Muscle of arm (tissue), 12 donors: ENCODE measurements around the gene SLC27A2. TPM values are rescaled to one million over a fixed set of nuclear protein-coding genes. Genes with fewer than 3 reads are reported as not detected.

Experiments
- DNase-seq: peaks from one replicate; pipeline ENCODE4 v3.0.0-alpha.2; 2013
- polyA plus RNA-seq, 12 donors: library from polyadenylated mRNA; unstranded; fragments of 120-200 nt; gene quantifications; one replicate each; pipeline ENCODE4 v1.2.1, GENCODE V29; 2013; ENCODE audit not compliant: insufficient read length in 12 of 12

The SLC27A2 gene
- polyA plus RNA-seq, 12 donors, result 0.12 to 17.9 (median 0.20) TPM; not detected in 2

DNA sequence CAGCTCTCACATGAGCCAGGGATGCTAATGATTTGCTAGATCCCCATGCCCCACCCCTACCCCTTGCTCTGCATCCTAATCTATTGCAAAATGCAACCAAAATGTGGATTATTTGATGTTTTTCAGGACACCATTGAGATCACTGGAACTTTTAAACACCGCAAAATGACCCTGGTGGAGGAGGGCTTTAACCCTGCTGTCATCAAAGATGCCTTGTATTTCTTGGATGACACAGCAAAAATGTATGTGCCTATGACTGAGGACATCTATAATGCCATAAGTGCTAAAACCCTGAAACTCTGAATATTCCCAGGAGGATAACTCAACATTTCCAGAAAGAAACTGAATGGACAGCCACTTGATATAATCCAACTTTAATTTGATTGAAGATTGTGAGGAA is 53.8 kb downstream of the SLC27A2 start:
- DNase-seq, result no peak

DNA sequence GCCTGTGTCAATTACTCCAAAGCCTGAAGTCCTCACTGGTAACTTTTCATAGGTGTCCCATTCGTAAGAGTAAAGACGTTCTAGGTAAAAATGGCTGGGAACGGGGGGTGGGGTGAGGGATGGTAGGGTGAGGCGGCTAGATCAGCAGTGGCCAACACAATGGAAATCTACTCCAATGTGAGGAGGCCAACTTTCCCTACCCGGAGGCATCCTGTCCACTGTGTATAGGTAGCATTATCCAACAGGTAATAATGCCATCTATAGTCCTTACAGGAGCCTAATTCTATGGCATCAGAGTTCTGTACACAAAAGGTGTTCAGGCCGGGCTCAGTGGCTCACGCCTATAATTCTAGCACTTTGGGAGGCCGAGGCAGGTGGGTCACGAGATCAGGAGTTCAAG is 54.4 kb downstream of the SLC27A2 start:
- no peak for DNase-seq

DNA sequence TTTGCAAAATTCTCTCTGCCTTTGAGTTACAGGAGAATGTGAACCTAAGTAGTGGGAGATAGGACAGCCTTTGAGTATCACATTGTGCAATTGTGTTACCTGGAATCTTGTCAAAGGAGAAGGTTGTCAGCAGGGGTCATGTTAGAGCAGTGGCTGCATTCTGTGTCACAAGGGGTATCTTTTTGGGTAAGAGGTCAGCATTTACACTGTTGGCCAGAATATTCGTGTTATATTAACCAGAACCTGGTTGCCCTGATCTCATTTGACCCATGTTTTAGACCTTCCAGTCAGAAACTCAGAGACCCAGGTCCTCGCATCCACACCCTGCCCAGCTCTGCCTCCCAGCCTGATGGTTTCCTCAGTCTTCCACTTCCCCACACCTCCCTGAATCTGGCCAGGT is 56.3 kb downstream of the SLC27A2 start:
- no peak for DNase-seq

DNA sequence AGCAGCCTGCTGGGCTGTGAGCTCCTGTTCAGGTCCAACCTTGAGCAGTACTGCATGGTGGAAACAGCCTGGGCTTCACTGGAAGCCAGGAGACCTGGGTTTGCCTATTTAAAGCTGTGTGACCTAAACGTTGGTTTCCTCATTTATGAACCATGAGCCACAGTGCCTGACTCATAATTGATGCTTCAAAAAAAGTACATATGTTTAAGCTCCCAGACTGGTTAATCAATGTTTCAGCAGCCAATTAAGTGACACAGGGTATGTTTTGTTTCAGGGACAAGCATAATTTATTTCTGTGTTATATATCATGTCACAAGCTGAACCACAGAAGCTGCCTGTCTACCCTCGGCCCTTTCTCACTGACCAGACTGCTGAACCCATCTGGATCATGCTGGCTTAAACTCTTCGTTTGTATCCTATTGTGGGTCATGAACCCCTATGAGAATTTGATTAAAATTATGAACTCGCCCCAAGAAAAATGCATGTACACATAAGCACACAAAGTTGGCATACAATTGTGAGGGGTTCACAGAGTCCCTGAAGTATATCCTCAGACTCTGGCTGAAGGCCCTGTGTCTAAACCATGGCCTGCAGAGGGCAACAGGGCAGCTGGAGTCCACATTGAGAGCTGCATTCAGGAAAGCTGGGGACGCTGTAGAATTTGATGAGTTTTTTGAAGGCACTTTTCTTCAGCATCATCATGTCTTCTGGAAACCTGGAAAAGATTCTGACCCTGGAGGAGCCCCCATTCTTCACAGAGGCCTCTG is 59.9 kb downstream of the SLC27A2 start:
- no peak for DNase-seq

DNA sequence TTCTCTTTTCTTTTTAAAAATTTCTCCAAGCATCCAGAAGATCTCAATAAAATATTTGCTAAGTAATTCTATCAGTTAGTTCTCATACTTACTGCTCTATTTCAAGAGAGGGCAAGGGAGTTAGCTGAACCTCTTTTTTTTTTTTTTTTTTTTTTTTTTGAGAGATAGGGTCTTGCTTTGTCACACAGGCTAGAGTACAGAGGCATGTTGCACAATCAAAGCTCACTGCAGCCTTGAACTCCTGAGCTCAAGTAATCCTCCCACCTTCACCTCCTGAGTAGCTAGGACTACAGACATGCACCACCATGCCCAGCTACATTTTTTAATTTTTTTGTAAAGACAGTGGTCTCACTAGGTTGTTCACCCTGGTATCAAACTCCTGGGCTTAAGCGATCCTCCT is 62.2 kb downstream of the SLC27A2 start:
- no peak for DNase-seq

DNA sequence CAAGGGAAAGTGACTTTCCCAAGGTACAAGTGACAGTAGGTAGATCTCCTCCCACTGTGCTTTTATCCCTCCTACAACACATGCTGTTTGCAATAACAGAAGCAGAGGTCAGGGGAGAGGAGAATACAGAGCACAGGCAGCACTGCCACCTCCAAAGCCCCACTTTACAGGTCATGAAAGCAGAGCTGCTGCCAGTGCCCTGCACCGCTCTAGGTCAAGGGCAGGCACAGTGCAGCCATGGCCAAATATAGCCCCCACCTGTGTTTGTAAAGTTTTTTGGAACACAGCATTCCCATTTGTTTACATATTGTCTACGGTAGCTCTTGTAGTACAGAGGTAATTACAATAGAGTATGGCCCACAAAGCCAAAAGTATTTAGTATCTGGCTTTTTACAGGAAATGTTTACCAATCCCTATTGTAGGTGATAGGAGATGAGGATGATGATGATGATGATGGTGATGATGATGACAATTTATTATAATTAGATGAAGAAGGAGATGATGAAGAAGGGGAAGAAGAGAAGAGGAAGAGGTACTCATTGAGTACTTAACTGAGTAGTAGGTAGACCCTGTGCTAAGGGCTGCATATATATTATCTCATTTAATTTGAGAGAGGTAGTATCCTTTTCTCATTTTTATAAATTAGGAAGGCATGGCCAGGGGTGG is 63.1 kb downstream of the SLC27A2 start:
- DNase-seq, result no peak

DNA sequence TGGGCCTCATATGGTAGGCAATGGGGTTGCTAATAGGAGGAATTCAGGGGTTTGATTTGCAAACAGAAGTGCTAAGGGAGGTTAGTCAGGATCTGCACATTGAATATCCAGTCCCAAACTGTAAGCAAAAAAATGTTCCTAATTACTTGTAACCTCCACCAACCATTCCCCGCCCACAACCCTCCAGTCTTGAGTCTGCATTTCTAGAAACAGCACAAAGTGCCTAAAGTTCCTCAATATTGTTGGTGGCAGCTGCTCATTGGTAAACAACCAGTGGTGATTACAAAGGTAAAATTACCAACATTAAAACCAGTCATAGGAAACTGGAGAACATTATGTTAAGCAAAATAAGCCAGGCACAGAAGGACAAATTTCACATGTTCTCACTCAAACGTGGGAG is 64.6 kb downstream of the SLC27A2 start:
- DNase-seq, result no peak

DNA sequence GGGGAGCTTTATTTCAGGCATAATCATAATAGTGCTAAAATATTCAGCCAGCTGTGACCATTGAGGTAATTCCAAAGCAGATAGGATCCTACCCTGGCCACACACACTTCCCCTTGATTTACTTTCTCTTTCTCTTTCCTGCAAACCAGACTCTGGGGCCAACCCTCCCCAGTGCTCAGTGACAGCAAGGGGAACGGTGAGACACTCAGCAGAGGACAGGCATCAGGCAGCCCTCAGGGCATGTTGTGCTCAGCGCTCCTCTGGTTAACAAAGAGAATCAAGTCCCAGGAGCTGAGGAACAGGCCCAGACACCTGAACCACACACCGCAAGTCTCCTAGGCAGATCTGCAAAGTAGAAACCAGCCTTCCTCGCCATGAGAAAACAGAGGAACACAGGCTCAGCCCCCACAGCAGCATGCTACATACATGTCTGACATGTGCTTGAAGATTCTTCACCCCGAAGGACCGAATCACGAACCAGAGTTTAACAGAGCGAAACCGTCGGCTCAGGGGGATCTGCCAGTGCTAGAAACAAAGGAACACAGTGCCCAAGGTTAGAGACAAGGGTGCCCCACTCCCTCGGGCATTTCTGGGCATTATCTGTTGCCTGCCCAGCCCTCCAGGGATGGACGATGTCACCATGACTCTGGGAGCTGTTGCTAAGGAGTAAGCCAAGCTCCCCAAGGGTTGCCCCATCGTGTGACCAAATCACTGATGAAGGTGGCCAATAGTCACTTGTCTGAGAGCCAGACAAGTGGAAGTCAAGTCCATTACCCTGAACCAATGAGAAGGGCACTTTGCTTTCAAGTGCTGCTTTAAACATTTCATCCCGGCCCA is 66.0 kb downstream of the SLC27A2 start:
- DNase-seq, result peak; percentile 4

DNA sequence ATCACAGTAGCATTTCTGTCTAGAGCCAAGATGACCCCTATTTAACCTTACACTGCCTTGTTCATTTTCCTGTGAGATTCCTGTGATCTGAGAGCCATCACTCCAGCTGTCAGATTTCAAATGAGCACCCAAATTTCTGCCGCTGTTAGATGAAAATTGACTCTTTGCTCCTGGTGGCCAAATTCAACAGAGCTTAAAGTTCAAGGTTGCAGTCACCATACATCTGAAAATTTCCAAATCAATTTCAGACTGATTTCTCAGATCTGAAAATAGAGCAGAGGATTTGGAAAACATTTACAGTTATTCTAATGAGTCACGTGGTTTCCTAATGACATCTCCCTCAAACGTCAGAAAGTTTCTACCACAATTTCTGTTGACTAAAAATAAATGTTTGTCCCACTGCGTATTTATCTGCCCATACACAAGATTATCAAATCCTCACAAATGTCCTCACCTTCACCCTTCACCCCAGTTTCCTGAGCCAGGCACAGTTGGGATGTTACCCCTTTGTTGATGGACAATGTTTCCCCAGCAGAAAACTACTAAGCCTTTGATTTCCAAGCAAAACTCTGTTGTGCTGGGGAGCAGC is 67.1 kb downstream of the SLC27A2 start:
- no peak for DNase-seq

DNA sequence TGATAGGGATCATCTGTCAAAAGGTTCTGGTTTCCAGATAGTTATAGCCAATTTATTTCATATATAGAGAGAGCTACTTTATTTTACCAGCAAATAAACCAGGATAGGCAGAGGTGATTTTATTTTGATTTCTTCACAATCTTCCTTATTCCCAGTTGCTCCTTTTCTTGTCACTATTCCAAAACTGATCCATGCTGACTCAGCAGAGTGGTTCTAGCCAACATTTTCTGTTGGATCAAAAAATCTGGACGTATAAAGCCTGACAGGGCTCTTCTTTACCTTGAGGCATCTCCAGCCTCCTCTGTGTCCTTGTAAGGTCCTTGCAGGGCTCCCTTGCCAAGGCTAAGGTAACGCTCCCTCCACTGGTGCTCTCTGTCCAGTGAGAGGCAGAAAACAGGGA is 67.7 kb downstream of the SLC27A2 start:
- no peak for DNase-seq

DNA sequence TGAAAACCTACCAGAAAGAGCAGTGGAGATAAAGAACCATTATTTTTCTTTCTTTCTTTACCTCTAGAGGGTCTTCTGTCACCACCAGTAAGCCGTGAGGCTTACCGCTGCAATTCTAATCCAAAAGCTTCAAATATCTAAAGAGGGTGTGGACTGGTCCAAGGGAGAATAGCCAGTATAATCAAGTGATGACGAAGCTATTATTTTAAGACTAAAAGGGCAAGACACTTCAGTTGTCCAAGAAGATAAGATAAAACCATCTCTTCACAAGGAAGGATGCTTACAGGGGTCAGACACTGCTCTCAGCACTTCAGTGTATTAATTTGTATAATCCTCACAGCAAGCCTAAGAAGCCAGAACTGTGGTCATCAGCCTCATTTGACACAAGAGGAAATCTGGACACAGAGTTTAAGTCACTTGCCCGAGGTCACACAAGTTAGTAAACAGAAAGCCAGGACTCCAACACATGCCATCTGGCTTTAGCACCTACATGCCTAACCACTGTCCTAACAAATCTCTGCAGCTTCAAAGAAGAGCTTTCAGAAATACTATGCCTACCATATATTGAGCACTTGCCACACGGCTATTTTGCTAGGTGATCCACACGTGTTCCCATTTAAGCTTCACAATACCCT is 68.9 kb downstream of the SLC27A2 start:
- DNase-seq, result no peak

DNA sequence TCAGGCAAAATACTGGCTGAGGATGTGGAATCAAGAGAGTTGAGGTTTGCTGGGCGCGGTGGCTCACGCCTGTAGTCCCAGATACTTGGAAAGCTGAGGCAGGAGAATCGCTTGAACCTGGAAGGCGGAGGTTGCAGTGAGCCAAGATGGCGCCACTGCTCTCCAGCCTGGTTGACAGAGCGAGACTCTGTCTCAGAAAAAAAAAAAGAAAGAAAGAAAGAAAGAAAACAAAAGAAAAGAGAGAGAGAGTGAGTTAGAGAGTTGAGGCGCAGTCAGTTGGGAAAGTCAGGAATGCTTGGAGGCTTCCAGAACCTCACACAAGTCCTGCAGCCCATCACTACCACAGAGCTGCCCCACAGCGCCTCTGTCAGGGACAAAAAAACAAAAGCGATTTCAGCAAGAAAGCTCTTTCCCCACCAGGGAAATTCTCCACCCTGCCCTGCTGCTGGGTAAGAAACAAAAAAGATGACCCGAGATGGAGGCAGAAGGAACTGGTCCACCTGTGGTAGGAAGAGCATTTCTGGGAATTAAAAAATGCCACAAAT is 69.7 kb downstream of the SLC27A2 start:
- DNase-seq, result no peak

DNA sequence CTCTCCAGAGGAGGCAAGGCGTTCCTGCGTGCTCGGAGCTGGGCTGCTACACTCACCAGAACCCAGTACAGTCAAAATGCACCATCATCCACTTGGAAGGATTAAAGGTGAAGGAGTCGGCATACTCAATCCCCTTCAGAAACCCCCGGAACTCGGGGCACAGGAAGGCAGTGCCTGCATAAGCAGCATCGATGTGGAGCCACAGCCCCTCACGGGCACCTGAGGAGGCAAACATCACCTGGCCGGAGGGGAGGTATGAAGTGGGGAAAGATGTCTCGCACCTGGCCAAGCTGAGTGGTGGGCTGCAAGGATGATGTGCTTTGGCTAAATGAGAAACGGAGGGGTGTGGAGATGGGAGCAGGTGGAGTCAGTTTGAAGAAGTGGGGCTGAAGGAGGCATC is 70.6 kb downstream of the SLC27A2 start:
- no peak for DNase-seq

DNA sequence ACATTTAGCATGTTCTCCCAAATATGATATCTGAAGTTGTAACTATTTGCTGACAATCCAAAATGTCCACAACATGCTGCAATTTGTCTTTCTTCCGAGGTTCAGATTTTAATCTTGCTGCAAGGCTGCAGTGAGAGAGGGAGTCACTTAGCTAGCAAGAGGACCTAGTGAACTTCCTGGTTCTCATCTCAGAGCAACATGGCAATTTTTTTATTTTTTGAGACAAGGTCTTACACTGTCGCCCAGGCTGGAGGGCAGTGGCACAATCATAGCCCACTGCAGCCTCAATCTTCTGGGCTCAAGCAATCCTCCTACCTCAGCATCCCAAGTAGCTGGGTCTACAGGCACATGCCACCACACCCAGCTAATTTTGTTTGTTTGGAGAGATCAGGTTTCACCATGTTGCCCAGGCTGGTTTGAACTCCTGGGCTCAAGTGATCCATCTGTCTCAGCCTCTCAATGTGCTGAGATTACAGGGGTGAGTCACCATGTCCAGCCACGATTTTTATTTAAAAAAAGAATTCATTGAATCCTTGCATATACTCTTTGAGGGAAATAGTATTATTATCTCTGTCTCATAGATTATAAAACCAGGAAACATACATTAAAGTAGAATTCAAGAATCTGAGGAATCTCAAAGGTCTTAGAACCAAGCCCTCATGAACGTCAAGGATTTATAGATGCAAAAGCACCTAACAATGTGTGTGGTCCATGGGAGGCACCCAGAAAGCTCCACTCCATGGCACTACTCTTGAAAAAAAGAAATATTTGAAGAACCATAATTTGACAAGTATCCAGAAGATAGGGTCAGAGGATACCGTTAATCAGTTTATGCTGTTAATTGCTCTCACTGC is 74.4 kb downstream of the SLC27A2 start:
- DNase-seq, result no peak

DNA sequence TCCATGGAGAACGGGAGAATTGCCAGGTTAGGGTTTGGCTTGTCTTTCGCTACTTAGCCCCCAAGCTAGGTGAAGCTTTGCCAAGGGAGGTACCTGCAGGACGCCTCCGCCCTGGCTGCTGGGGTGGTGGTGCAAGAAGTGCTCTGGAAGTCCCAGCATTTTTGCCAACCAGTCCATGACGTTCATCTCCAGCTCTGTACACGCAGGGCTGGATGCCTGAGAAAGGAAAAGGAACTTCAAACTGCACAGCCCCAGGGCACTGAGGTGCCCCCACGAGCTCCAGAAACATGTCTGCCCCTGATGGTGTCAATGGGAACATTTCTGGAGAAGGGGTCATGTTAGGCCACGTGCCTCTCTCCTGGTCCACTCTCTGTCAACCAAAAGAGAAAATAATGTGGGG is 75.3 kb downstream of the SLC27A2 start:
- no peak for DNase-seq

DNA sequence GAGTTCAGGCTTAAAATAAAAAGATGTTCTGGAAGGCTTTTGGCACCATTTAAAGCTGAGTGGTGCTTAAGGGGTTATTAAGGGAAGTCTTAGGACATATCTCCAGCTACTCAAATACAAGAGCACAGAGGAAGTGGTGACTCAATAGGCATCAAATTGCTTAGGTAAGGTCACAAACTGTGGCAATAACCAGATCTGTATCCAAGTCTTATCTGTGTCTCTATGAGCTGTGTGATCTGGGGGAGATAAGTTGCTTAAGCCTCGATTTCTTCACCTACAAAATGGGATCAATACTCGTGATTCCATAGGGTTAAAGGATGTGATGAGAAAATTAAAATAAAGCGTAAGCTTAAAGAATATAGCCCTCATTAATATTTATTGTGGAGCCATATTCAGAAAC is 75.9 kb downstream of the SLC27A2 start:
- DNase-seq, result no peak

DNA sequence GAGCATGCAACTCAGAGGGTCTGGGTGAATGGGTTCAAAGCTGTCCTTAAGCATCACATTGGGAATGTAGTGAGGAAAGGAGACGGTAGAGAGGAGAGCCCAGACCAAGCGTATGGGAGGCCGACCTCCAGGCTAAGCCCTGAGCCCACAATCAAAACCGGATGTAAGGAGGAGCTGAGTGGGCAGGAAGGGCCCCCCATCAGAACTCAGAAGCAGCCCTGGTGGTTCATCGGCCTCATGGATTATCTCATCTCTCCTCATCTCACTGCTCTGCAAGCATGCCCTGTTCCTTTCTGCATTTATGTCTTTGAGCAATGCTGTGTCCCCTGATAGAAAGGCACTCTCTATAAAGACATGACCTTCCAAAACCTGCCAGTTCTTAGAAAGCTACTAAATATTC is 77.3 kb downstream of the SLC27A2 start:
- no peak for DNase-seq

DNA sequence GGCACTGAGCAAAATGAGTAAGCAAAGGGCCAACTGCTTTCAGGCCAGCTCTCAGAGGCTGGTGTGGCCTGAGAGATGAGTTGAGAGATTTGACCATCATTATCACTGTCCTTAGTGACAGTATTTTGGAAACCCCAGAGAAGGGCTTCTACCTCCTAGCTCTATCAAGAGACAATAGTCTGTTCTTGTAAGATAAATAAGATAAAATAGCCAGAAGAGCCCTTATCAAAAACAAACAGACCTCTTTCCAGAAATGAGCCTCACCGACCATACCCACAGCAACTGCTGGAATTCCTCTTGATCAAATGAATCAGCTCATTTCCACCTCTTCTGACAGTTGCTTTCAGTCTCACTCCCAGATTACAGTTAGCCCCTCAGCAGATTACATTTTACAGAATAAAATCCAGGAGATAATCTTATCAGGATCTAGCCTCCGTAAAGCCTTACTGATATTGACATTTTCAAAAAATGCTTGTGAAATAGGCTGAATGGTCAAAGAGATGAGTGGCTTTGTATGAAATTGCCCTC is 79.0 kb downstream of the SLC27A2 start:
- no peak for DNase-seq

DNA sequence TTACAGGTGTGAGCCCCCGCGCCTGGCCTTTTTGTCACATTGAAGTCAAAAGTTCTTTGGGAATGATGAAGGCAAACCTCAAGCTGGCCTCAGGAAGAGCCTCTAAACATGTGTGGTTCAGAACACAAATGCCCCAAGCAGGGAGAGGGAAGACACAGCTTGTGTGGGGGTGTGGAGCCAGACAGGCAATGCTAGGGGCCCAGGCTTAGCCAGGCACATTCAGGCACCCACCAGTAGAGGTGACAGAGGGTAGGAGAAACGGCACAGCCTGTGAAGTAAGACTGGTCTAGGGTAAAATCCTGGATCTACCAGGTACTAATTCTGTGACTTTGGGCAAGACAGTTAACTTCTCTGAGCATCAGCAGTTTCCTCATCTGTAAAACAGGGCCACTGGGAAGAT is 80.0 kb downstream of the SLC27A2 start:
- DNase-seq, result no peak

DNA sequence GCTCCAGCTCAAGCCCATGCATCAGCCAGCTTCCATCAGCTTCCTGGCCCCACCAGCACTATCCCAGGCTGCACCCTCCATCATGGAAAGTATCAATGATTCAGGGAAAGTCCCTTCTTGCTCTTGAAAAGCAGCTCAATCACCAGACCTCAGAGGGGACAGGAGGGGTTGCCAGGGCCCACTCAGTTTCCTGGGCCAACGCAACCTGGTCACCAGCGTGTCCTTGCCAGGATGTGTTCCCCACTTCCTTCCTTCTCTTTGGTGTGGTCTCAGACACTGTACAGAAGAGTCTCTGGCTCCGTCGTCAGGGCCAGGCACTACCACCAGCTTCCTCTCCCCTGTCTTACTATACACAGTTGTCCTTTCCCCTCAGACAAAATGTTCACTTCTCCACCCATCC is 80.5 kb downstream of the SLC27A2 start:
- DNase-seq, result no peak
